H9 (cell line): Measurements from ENCODE around the gene MAN1A1. TPM values are rescaled to one million over a fixed set of nuclear protein-coding genes. Genes with fewer than 3 reads are reported as not detected.
A peak's percentile ranks its signal among the peaks of the same experiment; 100 is the strongest.

Source experiments
- DNase-seq: peaks from one replicate; pipeline ENCODE4 v3.0.0-alpha.2; 2017
- H2AFZ ChIP-seq: one replicate; pipeline ENCODE4 v1.6.1; 2013; ENCODE audit warnings: mild to moderate bottlenecking, low read length, control low read depth, moderate library complexity
- H2AK5ac ChIP-seq: 2 replicates; pipeline ENCODE4 v1.6.1; 2013; ENCODE audit warnings: low read length, control low read depth, mixed read lengths; ENCODE audit not compliant: insufficient read length
- H2BK120ac ChIP-seq: one replicate; pipeline ENCODE4 v1.6.1; 2013; ENCODE audit warnings: low read depth, mild to moderate bottlenecking, low read length, control low read depth, inconsistent platforms; ENCODE audit not compliant: poor library complexity, severe bottlenecking
- H2BK12ac ChIP-seq: 2 replicates; pipeline ENCODE4 v1.6.1; 2013; ENCODE audit warnings: low read length, control low read depth, mixed read lengths, low read depth; ENCODE audit not compliant: insufficient read length
- H2BK15ac ChIP-seq: 2 replicates; pipeline ENCODE4 v1.6.1; 2013; ENCODE audit warnings: low read depth, low read length, control low read depth
- H2BK20ac ChIP-seq: one replicate; pipeline ENCODE4 v1.6.1; 2013; ENCODE audit warnings: low read depth, mild to moderate bottlenecking, low read length, control low read depth, inconsistent platforms; ENCODE audit not compliant: poor library complexity, severe bottlenecking
- H2BK5ac ChIP-seq: 2 replicates; pipeline ENCODE4 v1.6.1; 2013; ENCODE audit warnings: low read length, control low read depth, mixed read lengths; ENCODE audit not compliant: insufficient read length
- H3K14ac ChIP-seq: 2 replicates; pipeline ENCODE4 v1.6.1; 2013; ENCODE audit warnings: low read length, control low read depth; ENCODE audit not compliant: insufficient read depth
- H3K18ac ChIP-seq: 2 replicates; pipeline ENCODE4 v1.6.1; 2013; ENCODE audit warnings: low read depth, mild to moderate bottlenecking, mixed read lengths, low read length, control low read depth; ENCODE audit not compliant: insufficient read length
- H3K23ac ChIP-seq: 2 replicates; pipeline ENCODE4 v1.6.1; 2013; ENCODE audit warnings: low read length, control low read depth, mixed read lengths, low read depth; ENCODE audit not compliant: insufficient read length
- H3K23me2 ChIP-seq: 2 replicates; pipeline ENCODE4 v1.6.1; 2013; ENCODE audit warnings: low read depth, mild to moderate bottlenecking, mixed read lengths, low read length, control low read depth; ENCODE audit not compliant: insufficient read length, poor library complexity, severe bottlenecking
- H3K27ac ChIP-seq: 2 replicates; pipeline ENCODE4 v1.5.1; 2013; ENCODE audit warnings: low read length, control low read depth, mixed read lengths, low read depth; ENCODE audit not compliant: insufficient read length
- H3K27me3 ChIP-seq: 2 replicates; pipeline ENCODE4 v1.6.1; 2013; ENCODE audit warnings: low read length, control low read depth, inconsistent platforms; ENCODE audit not compliant: insufficient read depth
- H3K4ac ChIP-seq: 2 replicates; pipeline ENCODE4 v1.6.1; 2013; ENCODE audit warnings: low read depth, mild to moderate bottlenecking, control low read depth, inconsistent platforms, low read length, moderate library complexity
- H3K4me1 ChIP-seq: 2 replicates; pipeline ENCODE4 v1.6.1; 2013; ENCODE audit warnings: low read length, control low read depth, inconsistent platforms; ENCODE audit not compliant: insufficient read depth
- H3K4me2 ChIP-seq: 2 replicates; pipeline ENCODE4 v1.6.1; 2013; ENCODE audit warnings: low read length, control low read depth, mixed read lengths; ENCODE audit not compliant: insufficient read length, insufficient read depth
- H3K56ac ChIP-seq: 2 replicates; pipeline ENCODE4 v1.6.1; 2013; ENCODE audit warnings: low read depth, mild to moderate bottlenecking, mixed read lengths, low read length, control low read depth; ENCODE audit not compliant: insufficient read length
- H3K79me1 ChIP-seq: 2 replicates; pipeline ENCODE4 v1.6.1; 2013; ENCODE audit warnings: low read depth, mild to moderate bottlenecking, moderate library complexity, low read length, control low read depth, inconsistent platforms; ENCODE audit not compliant: insufficient read depth, poor library complexity, severe bottlenecking
- H3K79me2 ChIP-seq: 2 replicates; pipeline ENCODE4 v1.6.1; 2013; ENCODE audit warnings: low read length, control low read depth, inconsistent platforms; ENCODE audit not compliant: insufficient read depth
- H3K9ac ChIP-seq: 2 replicates; pipeline ENCODE4 v1.6.1; 2013; ENCODE audit warnings: low read length, control low read depth, mixed read lengths; ENCODE audit not compliant: insufficient read length; ENCODE audit errors: extremely low read depth
- H3K9me3 ChIP-seq: one replicate; pipeline ENCODE4 v1.6.1; 2013; ENCODE audit warnings: low read depth, low read length, inconsistent platforms; ENCODE audit not compliant: control insufficient read depth
- H3T11ph ChIP-seq: one replicate; pipeline ENCODE4 v1.6.1; 2013; ENCODE audit warnings: mild to moderate bottlenecking, low read length, control low read depth, inconsistent platforms
- H4K20me1 ChIP-seq: one replicate; pipeline ENCODE4 v1.6.1; 2013; ENCODE audit not compliant: control insufficient read depth, insufficient read length, insufficient read depth
- H4K5ac ChIP-seq: 2 replicates; pipeline ENCODE4 v1.6.1; 2013; ENCODE audit warnings: low read depth, mild to moderate bottlenecking, mixed read lengths, low read length, control low read depth; ENCODE audit not compliant: insufficient read length
- H4K8ac ChIP-seq: replicated peaks from 2 replicates; pipeline ENCODE4 v1.6.1; 2013; ENCODE audit warnings: low read length, control low read depth, mixed read lengths, low read depth; ENCODE audit not compliant: insufficient read length
- H4K91ac ChIP-seq: 2 replicates; pipeline ENCODE4 v1.6.1; 2013; ENCODE audit warnings: low read depth, mild to moderate bottlenecking, moderate library complexity, mixed read lengths, low read length, control low read depth; ENCODE audit not compliant: insufficient read length
- H3K27ac Mint-ChIP-seq, 3 experiments: 2 replicates in 2 of 3; 3 replicates in 1 of 3; pipeline ENCODE4 v1.8.0; 2020 to 2021; ENCODE audit warnings: mixed read lengths in 3 of 3, mild to moderate bottlenecking in 1 of 3, moderate library complexity in 1 of 3
- H3K27me3 Mint-ChIP-seq: 2 replicates; pipeline ENCODE4 v1.8.0; 2021; ENCODE audit warnings: low read depth, mild to moderate bottlenecking, moderate library complexity, mixed read lengths
- H3K36me3 Mint-ChIP-seq, 3 experiments: 2 replicates in 2 of 3; 3 replicates in 1 of 3; pipeline ENCODE4 v1.8.0; 2020 to 2021; ENCODE audit warnings: low read depth in 3 of 3, mixed read lengths in 3 of 3; ENCODE audit not compliant: insufficient read depth in 1 of 3
- H3K4me1 Mint-ChIP-seq, 2 experiments: 2 replicates each; pipeline ENCODE4 v1.8.0; 2020; ENCODE audit warnings: mixed read lengths in 2 of 2
- H3K4me3 Mint-ChIP-seq, 2 experiments: 2 replicates in 1 of 2; 3 replicates in 1 of 2; pipeline ENCODE4 v1.8.0; 2020 to 2021; ENCODE audit warnings: mild to moderate bottlenecking in 2 of 2, mixed read lengths in 2 of 2, moderate library complexity in 1 of 2
- H3K9me3 Mint-ChIP-seq, 2 experiments: 2 replicates in 1 of 2; 3 replicates in 1 of 2; pipeline ENCODE4 v1.8.0; 2020; ENCODE audit warnings: mild to moderate bottlenecking in 2 of 2, mixed read lengths in 2 of 2, moderate library complexity in 1 of 2
- CTCF ChIP-seq: fragments of 200-600 bp; sonication (generic); conservative IDR thresholded peaks from 3 replicates; pipeline ENCODE4 v1.8.0; 2021; ENCODE audit warnings: antibody characterized with exemption, mild to moderate bottlenecking
- WGBS: extraction: QIAGEN DNeasy Blood & Tissue Kit; methylation state at CpG from one replicate; pipeline ENCODE4 v1.1.7; 2013; ENCODE audit warnings: missing lambda C conversion rate, low lambda C conversion rate, mixed read lengths; ENCODE audit not compliant: insufficient read length; ENCODE audit errors: extremely low coverage; 5-methylcytosine and 5-hydroxymethylcytosine counted together
- total RNA-seq: library from RNA; stranded (reverse); gene quantifications from 2 replicates; pipeline ENCODE4 v1.2.1, GENCODE V29; 2021

Gene MAN1A1
- total RNA-seq, 1 experiment from 2014 or later: 1.6 TPM

- Histone ChIP-seq H3K14ac (no peak overlapping the region), H2AK5ac (no peak overlapping the region), H3K4ac (no peak overlapping the region), H4K91ac (no peak overlapping the region), H3K23ac (no peak overlapping the region), H3K4me1 (no peaks in the 10 kb centered on the region), H2BK15ac (no peak overlapping the region), H3K27ac (no peak overlapping the region), H3T11ph (no peak overlapping the region), H3K56ac (no peak overlapping the region), H2BK12ac (no peak overlapping the region), H3K4me2 (no peak overlapping the region), H2BK5ac (no peak overlapping the region), H2AFZ (no peak overlapping the region), H4K5ac (no peak overlapping the region), H3K9me3 (no peaks in the 10 kb centered on the region), H2BK20ac (no peak overlapping the region), H2BK120ac (no peak overlapping the region), H3K79me2 (no peaks in the 10 kb centered on the region), H3K23me2 (no peaks in the 10 kb centered on the region), H3K18ac (no peak overlapping the region), H3K27me3 (no peaks in the 10 kb centered on the region), H3K9ac (no peak overlapping the region), H4K20me1 (no peaks in the 10 kb centered on the region), H4K8ac (no peak overlapping the region), H3K79me1 (no peaks in the 10 kb centered on the region)
- no CpG with 5 or more reads among the region's 7 CpGs for WGBS
- H3K27ac Mint-ChIP-seq: peak overlapping the region in 2 of 3 experiments; percentile 1 to 89; a peak in 3 of 7 replicates
- no peaks in the 10 kb centered on the region for H3K36me3 Mint-ChIP-seq
- DNase-seq: no peak
- H3K4me3 Mint-ChIP-seq: no peak overlapping the region
- H3K27me3 Mint-ChIP-seq: no peaks in the 10 kb centered on the region
- H3K9me3 Mint-ChIP-seq: no peaks in the 10 kb centered on the region
- no peaks in the 10 kb centered on the region for H3K4me1 Mint-ChIP-seq
- no peak for TF ChIP-seq CTCF
Observed at GRCh38 chr6:119205911-119206618, 143.5 kb downstream of the MAN1A1 start.
